ENCODE data around the gene OBSCN. TPM values are rescaled to one million over a fixed set of nuclear protein-coding genes. Genes with fewer than 3 reads are reported as not detected.

Gene OBSCN
- total and polyA plus RNA-seq, 2 of the 4 experiments (the other 2 are of a cell fraction): 4.1 to 9.5 TPM

DNA sequence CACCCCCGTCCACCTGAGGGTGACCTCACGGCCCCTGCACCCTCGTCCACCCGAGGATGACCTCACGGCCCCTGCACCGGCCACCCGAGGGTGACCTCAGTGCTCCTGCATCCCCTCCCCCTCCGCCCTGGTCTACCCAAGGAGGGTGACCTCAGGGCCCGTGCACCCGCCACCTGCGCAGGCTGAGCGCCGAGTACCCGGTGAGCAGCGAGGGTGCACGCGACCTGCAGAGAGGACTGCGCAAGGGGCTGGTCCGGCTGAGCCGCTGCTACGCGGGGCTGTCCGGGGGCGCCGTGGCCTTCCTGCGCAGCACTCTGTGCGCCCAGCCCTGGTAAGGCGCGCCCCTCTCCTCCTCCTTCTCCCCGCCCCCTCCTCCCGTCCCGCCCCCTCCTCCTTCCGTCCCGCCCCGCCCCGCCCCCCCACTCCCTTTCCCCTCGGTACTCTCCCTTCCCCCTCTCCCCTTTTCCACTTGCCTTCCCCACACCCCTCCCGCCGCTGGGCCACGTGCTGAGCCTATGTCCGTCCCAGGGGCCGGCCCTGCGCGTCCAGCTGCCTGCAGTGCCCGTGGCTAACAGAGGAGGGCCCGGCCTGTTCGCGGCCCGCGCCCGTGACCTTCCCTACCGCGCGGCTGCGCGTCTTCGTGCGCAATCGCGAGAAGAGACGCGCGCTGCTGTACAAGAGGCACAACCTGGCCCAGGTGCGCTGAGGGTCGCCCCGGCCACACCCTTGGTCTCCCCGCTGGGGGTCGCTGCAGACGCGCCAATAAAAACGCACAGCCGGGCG, 170.4 kb downstream of the OBSCN start:
- Histone ChIP-seq H3K14ac (replicated peaks; ENCODE audit: low read depth, low read length) (0 out of 2 replicates have a peak overlapping the region, but pooled peaks have one; percentile 45), H3K27me3 (ENCODE audit: control insufficient read depth, insufficient read depth, low read length) (no peaks in the 10 kb centered on the region), H3K4ac (ENCODE audit: low read depth, low read length) (peak overlapping the region; percentile 49), H4K20me1 (ENCODE audit: insufficient read depth, low read length) (no peaks in the 10 kb centered on the region), H3K56ac (ENCODE audit: extremely low read depth, insufficient read depth, low read length) (no peak overlapping the region), H3K18ac (ENCODE audit: low read depth, low read length) (no peak overlapping the region; the same call in 1 of the 2 replicates), H3K36me3 (ENCODE audit: control insufficient read depth, insufficient read depth, low read length) (peaks cover 3% of the 10 kb centered on the region; the same call in 1 of the 2 replicates), H2BK20ac (ENCODE audit: low read depth, low read length) (no peak overlapping the region), H2BK5ac (ENCODE audit: low read depth, low read length, poor library complexity, severe bottlenecking) (no peak overlapping the region), H2BK120ac (ENCODE audit: low read depth, low read length) (no peak overlapping the region), H3K79me1 (ENCODE audit: low read depth in 1 of 2, low read length in 2 of 2) (no peaks in the 10 kb centered on the region), H3K4me3 (ENCODE audit: insufficient read depth, low read depth, low read length) (peak overlapping the region; percentile 35), H2BK15ac (ENCODE audit: low read depth, low read length) (no peak overlapping the region), H3K9ac (ENCODE audit: low read depth, low read length) (peak overlapping the region; percentile 56), H4K91ac (ENCODE audit: insufficient read depth, low read depth, low read length) (no peak overlapping the region; the same call in 1 of the 2 replicates), H2AK5ac (ENCODE audit: low read depth, low read length) (no peak overlapping the region), H3K4me1 (ENCODE audit: control insufficient read depth, insufficient read depth, low read length) (peaks cover 18% of the 10 kb centered on the region; the same call in 1 of the 2 replicates), H3K23ac (ENCODE audit: low read depth, low read length) (no peak overlapping the region), H3K9me1 (ENCODE audit: insufficient read depth, low read length) (peaks cover 8% of the 10 kb centered on the region; the same call in 1 of the 2 replicates), H3K27ac (ENCODE audit: insufficient read depth, low read length) (no peak overlapping the region; the same call in 1 of the 2 replicates), H3K9me3 (ENCODE audit: control insufficient read depth, insufficient read depth, low read length) (no peaks in the 10 kb centered on the region; the same call in 1 of the 2 replicates), H4K5ac (ENCODE audit: low read depth, low read length) (peak overlapping the region; percentile 23; the same call in 1 of the 2 replicates), H2AFZ (replicated peaks; ENCODE audit: low read length, poor library complexity) (peak overlapping the region; percentile 97), H4K8ac (ENCODE audit: low read depth in 2 of 2, low read length in 2 of 2) (peak overlapping the region; percentile 22 to 80; a peak in 2 of 4 replicates), H3K4me2 (ENCODE audit: low read depth, low read length) (peak overlapping the region; percentile 55), H2AK9ac (replicated peaks; ENCODE audit: low read depth, low read length, poor library complexity) (peak overlapping the region; percentile 89)
- in situ Hi-C loops (cut with MboI; ENCODE audit: low sequenced_read_pairs) (no loop called here), intact Hi-C loops (cut with micrococcal nuclease) (loop anchor here (5.0 kb wide), 2 partner anchors 79 to 151 kb away; a partner anchor contains a TSS), dilution Hi-C loops (cut with HindIII; ENCODE audit: low sequenced_read_pairs, unreplicated experiment) (no loop called here)
- 3% methylated on average over 22 of the region's 73 CpGs; no CpG with 5 or more reads in 1 of the 2 experiments for WGBS, 2 experiments (ENCODE audit: extremely low coverage in 2 of 2, insufficient read length in 1 of 2)
- ChIA-PET POLR2A (ENCODE audit: unreplicated experiment) (no interaction called here), CTCF (no interaction called here)
- BruUV-seq (replicated peaks): no TSS peak
- ATAC-seq (ENCODE audit: low read depth) (peak; percentile 79), DNase-seq (peak; percentile 69)
- TF ChIP-seq, protein P1, sequence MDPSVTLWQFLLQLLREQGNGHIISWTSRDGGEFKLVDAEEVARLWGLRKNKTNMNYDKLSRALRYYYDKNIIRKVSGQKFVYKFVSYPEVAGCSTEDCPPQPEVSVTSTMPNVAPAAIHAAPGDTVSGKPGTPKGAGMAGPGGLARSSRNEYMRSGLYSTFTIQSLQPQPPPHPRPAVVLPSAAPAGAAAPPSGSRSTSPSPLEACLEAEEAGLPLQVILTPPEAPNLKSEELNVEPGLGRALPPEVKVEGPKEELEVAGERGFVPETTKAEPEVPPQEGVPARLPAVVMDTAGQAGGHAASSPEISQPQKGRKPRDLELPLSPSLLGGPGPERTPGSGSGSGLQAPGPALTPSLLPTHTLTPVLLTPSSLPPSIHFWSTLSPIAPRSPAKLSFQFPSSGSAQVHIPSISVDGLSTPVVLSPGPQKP (IDR thresholded peaks at IDR 0.05; ENCODE audit: borderline replicate concordance, low read depth, low read length): no peak
- TF ChIP-seq SMC3 (IDR thresholded peaks at IDR 0.05; ENCODE audit: low read depth, low read length) (peak; percentile 27; the same call in 1 of the 2 replicates), RFX5 (IDR thresholded peaks at IDR 0.05; ENCODE audit: low read depth, low read length) (no peak), FOS (IDR thresholded peaks at IDR 0.05; ENCODE audit: low read depth, low read length) (no peak), MXI1 (IDR thresholded peaks at IDR 0.05; ENCODE audit: borderline replicate concordance, low read depth, low read length) (peak; percentile 77; the same call in 1 of the 2 replicates), NFE2L2 (IDR thresholded peaks at IDR 0.05; ENCODE audit: low read depth, low read length) (no peak), CEBPB (IDR thresholded peaks at IDR 0.05; ENCODE audit: low read depth, low read length) (no peak), CHD1 (IDR thresholded peaks at IDR 0.05; ENCODE audit: low read depth, low read length) (no peak), MAZ (IDR thresholded peaks at IDR 0.05; ENCODE audit: borderline replicate concordance, low read depth, low read length) (peak; percentile 23; the same call in 1 of the 2 replicates), BHLHE40 (IDR thresholded peaks at IDR 0.05; ENCODE audit: low read depth, low read length) (peak; percentile 67; the same call in 1 of the 2 replicates), POLR2A (IDR thresholded peaks at IDR 0.05; ENCODE audit: low read depth, low read length) (no peak), RAD21 (IDR thresholded peaks at IDR 0.05; ENCODE audit: low read length) (peak; percentile 41), MAFK (IDR thresholded peaks at IDR 0.05; ENCODE audit: low read depth, low read length) (no peak), RCOR1 (IDR thresholded peaks at IDR 0.05; ENCODE audit: insufficient replicate concordance, low read length) (no peak)
- TF ChIP-seq, protein P2, sequence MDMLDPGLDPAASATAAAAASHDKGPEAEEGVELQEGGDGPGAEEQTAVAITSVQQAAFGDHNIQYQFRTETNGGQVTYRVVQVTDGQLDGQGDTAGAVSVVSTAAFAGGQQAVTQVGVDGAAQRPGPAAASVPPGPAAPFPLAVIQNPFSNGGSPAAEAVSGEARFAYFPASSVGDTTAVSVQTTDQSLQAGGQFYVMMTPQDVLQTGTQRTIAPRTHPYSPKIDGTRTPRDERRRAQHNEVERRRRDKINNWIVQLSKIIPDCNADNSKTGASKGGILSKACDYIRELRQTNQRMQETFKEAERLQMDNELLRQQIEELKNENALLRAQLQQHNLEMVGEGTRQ (IDR thresholded peaks at IDR 0.05; ENCODE audit: low read depth, low read length): peak; percentile 85
